CD4-positive, alpha-beta memory T cell (primary cell): Measurements from ENCODE around the gene SIDT2. TPM values are rescaled to one million over a fixed set of nuclear protein-coding genes. Genes with fewer than 3 reads are reported as not detected.

Source experiments
- polyA plus RNA-seq, 2 donors: library from polyadenylated mRNA; unstranded; fragments of 300-500 nt; fragmentation: Illumina TruSeq; gene quantifications; one replicate each; pipeline ENCODE4 v1.2.3, GENCODE V29; 2021
- total RNA-seq, 2 experiments: library from RNA; stranded (reverse); gene quantifications; one replicate each; pipeline ENCODE4 v1.2.3, GENCODE V29; 2021

The SIDT2 gene
- total and polyA plus RNA-seq, 4 experiments from 2014 or later: 2.1 to 67.3 (median 32.2) TPM

Other genes starting within 250 kb of the SIDT2 start
- 10 to 100 TPM; 88.4 to 97.5 TPM for gene SIK3, start 80.3 kb upstream of the SIDT2 start, total RNA-seq
- gene SIK3, start 80.3 kb upstream of the SIDT2 start, polyA plus RNA-seq: 10 to 100 TPM in 1 of 2 donors, 1 to 10 TPM in 1; 9.7 to 36.7 TPM
- gene PAFAH1B2, start 34.5 kb upstream of the SIDT2 start, total RNA-seq: 10 to 100 TPM; 61.6 to 64.2 TPM
- 10 to 100 TPM; 16.4 to 23.7 TPM for gene PAFAH1B2, start 34.5 kb upstream of the SIDT2 start, polyA plus RNA-seq
- 10 to 100 TPM; 17.7 to 19.7 TPM for gene TAGLN, start 20.6 kb downstream of the SIDT2 start, total RNA-seq
- gene TAGLN, start 20.6 kb downstream of the SIDT2 start, polyA plus RNA-seq: under 1 TPM; 0.15 to 0.36 TPM
- 100 to 1,000 TPM; 300 to 325 TPM for gene PCSK7, start 53.3 kb downstream of the SIDT2 start, total RNA-seq
- 10 to 100 TPM; 33.3 to 84.2 TPM for gene PCSK7, start 53.3 kb downstream of the SIDT2 start, polyA plus RNA-seq
- 10 to 100 TPM; 41.8 to 50.1 TPM for gene RNF214, start 53.9 kb downstream of the SIDT2 start, total RNA-seq
- gene RNF214, start 53.9 kb downstream of the SIDT2 start, polyA plus RNA-seq: 10 to 100 TPM; 20.7 to 45.0 TPM
- 10 to 100 TPM; 15.3 to 15.7 TPM for gene BACE1-AS, start 112.6 kb downstream of the SIDT2 start, total RNA-seq
- 1 to 10 TPM in 1 of 2 donors, not detected in 1; 3.8 TPM for gene BACE1-AS, start 112.6 kb downstream of the SIDT2 start, polyA plus RNA-seq
- 1 to 10 TPM; 2.7 to 2.9 TPM for gene BACE1, start 137.5 kb downstream of the SIDT2 start, total RNA-seq
- gene BACE1, start 137.5 kb downstream of the SIDT2 start, polyA plus RNA-seq: 1 to 10 TPM in 1 of 2 donors, under 1 TPM in 1; 0.65 to 1.6 TPM
- gene CEP164, start 149.1 kb downstream of the SIDT2 start, total RNA-seq: 10 to 100 TPM; 40.8 to 42.5 TPM
- gene CEP164, start 149.1 kb downstream of the SIDT2 start, polyA plus RNA-seq: 10 to 100 TPM; 12.7 to 25.6 TPM